Upper lobe of right lung (tissue), 1 donor: ENCODE measurements around the gene CNTN2. TPM values are rescaled to one million over a fixed set of nuclear protein-coding genes. Genes with fewer than 3 reads are reported as not detected.

Experiments used
- ATAC-seq: fragments of 200-7000 bp; cut with Tn5 transposase; one replicate; pipeline ENCODE4 v1.9.1; 2020; ENCODE audit warnings: mild to moderate bottlenecking, moderate library complexity
- DNase-seq: peaks from one replicate; pipeline ENCODE4 v3.0.0-alpha.2; 2020
- H3K27ac ChIP-seq: fragments of 200-600 bp; one replicate; pipeline ENCODE4 v1.8.0; 2022
- H3K27me3 ChIP-seq: fragments of 200-600 bp; one replicate; pipeline ENCODE4 v1.8.0; 2022; ENCODE audit warnings: mild to moderate bottlenecking
- H3K36me3 ChIP-seq: fragments of 200-600 bp; one replicate; pipeline ENCODE4 v1.8.0; 2022
- H3K4me1 ChIP-seq: fragments of 200-600 bp; one replicate; pipeline ENCODE4 v1.8.0; 2022
- H3K4me3 ChIP-seq: fragments of 200-600 bp; one replicate; pipeline ENCODE4 v1.8.0; 2022; ENCODE audit warnings: mild to moderate bottlenecking
- H3K9me3 ChIP-seq: fragments of 200-600 bp; one replicate; pipeline ENCODE4 v1.8.0; 2022
- intact Hi-C: fragments of 100-400 bp; cut with DNase I; formaldehyde crosslinking; loops from one replicate; pipeline ENCODE4 v1.11.0; 2022
- total RNA-seq: library from RNA; stranded (reverse); fragmentation: NEBNext Ultra II Directional; extraction: Animal tissue kit (Norgen Biotek cat#: 25700); gene quantifications from one replicate; pipeline ENCODE4 v1.2.1, GENCODE V29; 2021
- TF ChIP-seq, protein P1 (sequence below): fragments of 200-600 bp; IDR thresholded peaks from one replicate; pipeline ENCODE4 v1.8.0; 2022; ENCODE audit warnings: antibody characterized with exemption
- donor health status: DM: no; HTN: yes; CAD: no; lungs with severe emphysema.

The CNTN2 gene
- total RNA-seq, 1 donor from 2014 or later = not detected

GRCh38 chr1:205109269-205109668 lies 66.3 kb downstream of the CNTN2 start:
- no peaks in the 10 kb centered on the region for H3K9me3 ChIP-seq
- H3K4me3 ChIP-seq = no peak overlapping the region
- H3K27me3 ChIP-seq = no peaks in the 10 kb centered on the region
- ATAC-seq (no peak), DNase-seq (no peak)
- TF ChIP-seq, protein P1, sequence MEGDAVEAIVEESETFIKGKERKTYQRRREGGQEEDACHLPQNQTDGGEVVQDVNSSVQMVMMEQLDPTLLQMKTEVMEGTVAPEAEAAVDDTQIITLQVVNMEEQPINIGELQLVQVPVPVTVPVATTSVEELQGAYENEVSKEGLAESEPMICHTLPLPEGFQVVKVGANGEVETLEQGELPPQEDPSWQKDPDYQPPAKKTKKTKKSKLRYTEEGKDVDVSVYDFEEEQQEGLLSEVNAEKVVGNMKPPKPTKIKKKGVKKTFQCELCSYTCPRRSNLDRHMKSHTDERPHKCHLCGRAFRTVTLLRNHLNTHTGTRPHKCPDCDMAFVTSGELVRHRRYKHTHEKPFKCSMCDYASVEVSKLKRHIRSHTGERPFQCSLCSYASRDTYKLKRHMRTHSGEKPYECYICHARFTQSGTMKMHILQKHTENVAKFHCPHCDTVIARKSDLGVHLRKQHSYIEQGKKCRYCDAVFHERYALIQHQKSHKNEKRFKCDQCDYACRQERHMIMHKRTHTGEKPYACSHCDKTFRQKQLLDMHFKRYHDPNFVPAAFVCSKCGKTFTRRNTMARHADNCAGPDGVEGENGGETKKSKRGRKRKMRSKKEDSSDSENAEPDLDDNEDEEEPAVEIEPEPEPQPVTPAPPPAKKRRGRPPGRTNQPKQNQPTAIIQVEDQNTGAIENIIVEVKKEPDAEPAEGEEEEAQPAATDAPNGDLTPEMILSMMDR = no peak
- no peak overlapping the region for H3K27ac ChIP-seq
- H3K4me1 ChIP-seq = no peaks in the 10 kb centered on the region
- H3K36me3 ChIP-seq = peaks cover 92% of the 10 kb centered on the region
- intact Hi-C loops = no loop called here

- Histone ChIP-seq H3K27me3 (no peaks in the 10 kb centered on the region), H3K9me3 (no peaks in the 10 kb centered on the region), H3K4me1 (no peaks in the 10 kb centered on the region), H3K27ac (no peak overlapping the region), H3K36me3 (peaks cover 92% of the 10 kb centered on the region), H3K4me3 (no peak overlapping the region)
- intact Hi-C loops = no loop called here
- ATAC-seq (no peak), DNase-seq (no peak)
- TF ChIP-seq, protein P1 = no peak
These were observed 66.7 kb downstream of the CNTN2 start for GRCh38 chr1:205109711-205110110.

- ATAC-seq = no peak
- TF ChIP-seq, protein P1 = no peak
- H3K4me3 ChIP-seq = no peak overlapping the region
- no peaks in the 10 kb centered on the region for H3K27me3 ChIP-seq
- no peak overlapping the region for H3K27ac ChIP-seq
- intact Hi-C loops = no loop called here
- DNase-seq = no peak
- peaks cover 83% of the 10 kb centered on the region for H3K36me3 ChIP-seq
- H3K4me1 ChIP-seq = no peaks in the 10 kb centered on the region
- no peaks in the 10 kb centered on the region for H3K9me3 ChIP-seq
These were observed 68.3 kb downstream of the CNTN2 start for GRCh38 chr1:205111354-205111753.

DNA sequence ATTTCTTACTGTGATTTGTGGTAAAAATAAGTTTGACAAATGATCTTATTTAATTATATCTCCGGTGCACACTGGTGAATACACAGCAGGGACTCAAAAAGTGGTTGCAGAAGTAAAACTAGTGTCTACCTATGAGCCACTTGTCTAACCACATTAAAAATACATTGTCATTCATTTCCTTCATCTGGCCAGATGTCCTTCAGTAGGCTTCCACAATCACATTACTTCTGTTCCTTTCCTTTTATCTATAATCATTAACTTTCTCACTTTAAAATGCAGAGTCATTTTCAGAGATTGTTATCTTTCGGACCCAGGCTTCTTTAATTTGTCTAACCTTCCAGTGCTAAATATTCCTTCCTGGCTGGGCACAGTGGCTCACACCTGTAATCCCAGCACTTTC lies 75.7 kb downstream of the CNTN2 start:
- H3K9me3 ChIP-seq = no peaks in the 10 kb centered on the region
- peaks cover 30% of the 10 kb centered on the region for H3K36me3 ChIP-seq
- no peak for DNase-seq
- no peak overlapping the region for H3K27ac ChIP-seq
- intact Hi-C loops = no loop called here
- no peak for ATAC-seq
- peaks cover 25% of the 10 kb centered on the region for H3K4me1 ChIP-seq
- TF ChIP-seq, protein P1 = no peak
- no peak overlapping the region for H3K4me3 ChIP-seq
- H3K27me3 ChIP-seq = no peaks in the 10 kb centered on the region

DNA sequence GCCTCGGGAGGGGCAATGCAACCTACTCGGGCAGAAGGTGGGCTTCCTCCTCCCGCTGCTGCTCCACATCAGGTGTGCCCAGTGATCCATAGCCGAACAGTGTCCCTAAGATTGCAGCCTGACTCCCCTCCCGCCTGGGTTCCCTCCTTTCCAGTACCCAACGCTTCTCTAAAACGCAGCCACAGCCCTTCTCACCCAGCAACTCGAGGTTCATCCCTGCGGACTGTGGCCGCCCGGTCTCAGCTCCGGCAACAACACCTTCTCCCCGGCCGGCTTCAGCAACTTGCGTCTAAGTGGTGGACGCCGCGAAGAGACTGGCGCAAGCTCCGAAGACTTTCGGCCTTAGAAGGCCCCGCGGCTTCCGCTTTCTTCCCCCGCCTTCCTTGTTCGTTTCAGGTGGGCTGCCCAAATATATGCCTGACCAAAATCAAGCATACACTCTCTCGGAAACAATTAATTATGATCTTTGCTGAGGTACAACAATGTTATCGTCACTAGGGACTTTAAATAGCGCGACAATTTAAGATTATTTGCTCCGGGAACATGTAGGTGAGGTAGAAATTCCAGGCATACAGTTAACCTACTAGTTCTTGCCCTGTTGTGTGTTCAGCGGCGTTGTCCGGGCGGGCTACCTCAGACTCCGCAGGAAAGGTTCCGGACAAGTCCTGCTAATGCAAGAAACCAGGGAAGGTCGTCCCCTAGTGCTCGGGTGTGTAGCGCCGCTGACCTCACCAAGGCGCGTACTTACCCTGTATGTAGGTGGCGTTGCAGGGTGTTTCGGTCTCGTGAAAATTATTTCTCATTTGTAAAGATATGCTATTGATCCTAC lies 78.9 kb downstream of the CNTN2 start, which contains the start of gene RBBP5:
TSS of gene RBBP5 (minus strand) at position 319 of the 829 bp plus-strand sequence. CDS start at position 214, 105 bp downstream.
- Histone ChIP-seq H3K27ac (peak within 1 kb of the TSS; percentile 94), H3K4me1 (peaks cover 25% of the 10 kb centered on the region), H3K36me3 (peaks cover 16% of the 10 kb centered on the region), H3K4me3 (peak within 1 kb of the TSS; percentile 86), H3K27me3 (no peaks in the 10 kb centered on the region), H3K9me3 (no peaks in the 10 kb centered on the region)
- ATAC-seq (peak; percentile 99), DNase-seq (peak; percentile 97)
- intact Hi-C loops = no loop called here
- TF ChIP-seq, protein P1 = peak; percentile 79
